GM12864 (cell line): ENCODE data around the gene PIN4.
A peak's percentile ranks its signal among the peaks of the same experiment; 100 is the strongest.

Experiments
- DNase-seq: peaks from one replicate; pipeline ENCODE4 v3.0.0-alpha.2; 2011; ENCODE audit warnings: low read depth
- H3K4me3 ChIP-seq: 2 replicates; pipeline ENCODE4 v1.5.1; 2011; ENCODE audit warnings: mild to moderate bottlenecking, low read depth, low read length, control low read depth
- TF ChIP-seq, protein P1 (sequence below): IDR thresholded peaks from 2 replicates; pipeline ENCODE4 v1.5.1; 2011; ENCODE audit warnings: low read depth, mild to moderate bottlenecking, moderate library complexity, low read length, control low read depth, inconsistent platforms; ENCODE audit errors: missing control alignments

PIN4 gene

DNA sequence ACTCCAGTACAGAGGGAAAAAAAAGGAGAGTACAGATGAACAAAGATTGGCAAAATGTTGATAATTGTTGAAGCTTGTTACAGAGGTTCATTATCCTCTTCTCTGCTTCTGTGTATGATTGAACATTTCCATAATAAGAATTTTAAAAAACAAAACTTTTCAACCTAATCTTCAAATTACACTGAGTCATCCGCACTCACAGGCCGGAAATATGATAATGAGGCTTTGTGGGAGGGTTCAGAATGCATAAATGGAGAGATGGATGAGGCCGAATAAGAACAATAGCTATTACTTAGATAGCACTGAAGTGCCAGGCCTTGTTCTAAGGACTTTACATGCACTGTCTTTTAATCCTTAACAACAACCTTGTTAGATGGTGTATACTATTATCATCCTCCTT lies 61.9 kb downstream of the PIN4 start:
- H3K4me3 ChIP-seq = no peak overlapping the region
- TF ChIP-seq, protein P1, sequence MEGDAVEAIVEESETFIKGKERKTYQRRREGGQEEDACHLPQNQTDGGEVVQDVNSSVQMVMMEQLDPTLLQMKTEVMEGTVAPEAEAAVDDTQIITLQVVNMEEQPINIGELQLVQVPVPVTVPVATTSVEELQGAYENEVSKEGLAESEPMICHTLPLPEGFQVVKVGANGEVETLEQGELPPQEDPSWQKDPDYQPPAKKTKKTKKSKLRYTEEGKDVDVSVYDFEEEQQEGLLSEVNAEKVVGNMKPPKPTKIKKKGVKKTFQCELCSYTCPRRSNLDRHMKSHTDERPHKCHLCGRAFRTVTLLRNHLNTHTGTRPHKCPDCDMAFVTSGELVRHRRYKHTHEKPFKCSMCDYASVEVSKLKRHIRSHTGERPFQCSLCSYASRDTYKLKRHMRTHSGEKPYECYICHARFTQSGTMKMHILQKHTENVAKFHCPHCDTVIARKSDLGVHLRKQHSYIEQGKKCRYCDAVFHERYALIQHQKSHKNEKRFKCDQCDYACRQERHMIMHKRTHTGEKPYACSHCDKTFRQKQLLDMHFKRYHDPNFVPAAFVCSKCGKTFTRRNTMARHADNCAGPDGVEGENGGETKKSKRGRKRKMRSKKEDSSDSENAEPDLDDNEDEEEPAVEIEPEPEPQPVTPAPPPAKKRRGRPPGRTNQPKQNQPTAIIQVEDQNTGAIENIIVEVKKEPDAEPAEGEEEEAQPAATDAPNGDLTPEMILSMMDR = no peak
- no peak for DNase-seq

DNA sequence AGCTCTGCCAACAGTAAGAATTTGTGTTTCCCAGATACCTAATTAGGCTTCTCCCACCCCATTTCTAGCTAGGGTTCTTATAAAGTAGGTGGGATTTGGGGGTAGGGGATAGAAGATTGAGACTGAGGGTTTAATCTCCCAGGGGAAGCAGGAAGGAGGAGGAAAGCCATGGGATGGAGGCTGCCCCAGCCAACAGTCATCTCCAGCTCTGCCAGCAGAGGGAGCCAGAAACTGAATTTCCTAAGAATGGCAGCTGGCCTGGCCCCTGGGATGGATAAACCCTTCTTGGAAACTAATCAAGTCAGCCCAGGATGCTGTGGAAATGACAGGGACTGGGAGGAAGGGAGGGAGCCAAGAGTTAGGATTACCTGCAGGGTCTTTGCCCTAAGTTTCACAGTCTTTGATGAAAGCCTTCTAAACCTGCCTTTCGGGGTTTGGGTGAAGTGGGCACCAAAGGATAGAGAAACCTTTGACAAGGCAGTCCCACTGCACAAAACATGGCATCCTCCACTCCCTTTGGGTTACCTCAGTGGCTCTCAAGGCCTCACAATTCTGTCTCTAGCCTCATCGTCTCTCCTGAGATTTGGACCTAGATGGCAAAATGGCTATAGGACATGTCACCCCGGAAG lies 64.0 kb downstream of the PIN4 start:
- no peak for DNase-seq
- TF ChIP-seq, protein P1 = peak; percentile 69

DNA sequence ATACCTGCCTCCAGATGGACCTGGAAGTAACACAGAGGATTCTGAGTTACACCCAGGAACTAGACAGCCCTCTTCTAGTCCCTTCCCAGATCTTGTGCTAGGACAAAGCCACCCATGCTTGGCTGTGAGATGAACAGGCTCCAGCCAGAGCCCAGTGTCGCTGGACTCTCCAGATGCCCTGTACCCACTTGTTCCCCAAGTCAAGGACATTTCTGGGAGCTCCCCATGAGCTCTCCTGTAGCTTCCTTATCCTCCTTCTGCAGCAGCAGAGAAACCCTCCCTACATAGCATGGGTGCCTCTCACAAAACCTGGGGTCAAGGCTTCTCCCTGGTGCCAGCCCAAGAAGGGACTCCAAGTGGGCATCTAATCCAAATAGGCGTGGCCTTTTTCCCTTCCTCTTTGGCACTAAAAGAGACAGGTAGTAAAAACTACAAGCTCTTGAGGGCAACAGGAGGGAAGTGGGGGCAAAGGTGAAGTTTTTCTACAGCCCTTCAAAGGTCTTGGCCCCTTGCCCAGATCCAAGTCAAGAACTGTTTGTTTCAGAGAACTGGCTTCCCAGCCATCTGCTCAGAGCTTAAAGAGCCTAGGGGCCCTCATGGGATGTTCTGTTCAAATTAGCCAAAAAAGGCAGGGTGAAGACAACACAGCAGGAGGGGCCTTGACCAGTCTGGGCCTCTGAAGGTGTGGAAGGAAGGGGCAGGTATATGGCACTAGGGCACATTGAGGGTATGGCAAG lies 65.8 kb downstream of the PIN4 start:
- TF ChIP-seq, protein P1 = no peak
- H3K4me3 ChIP-seq = no peak overlapping the region
- DNase-seq = no peak

More for the DNA sequence above, 64.0 kb downstream of the PIN4 start:
- no peak overlapping the region for H3K4me3 ChIP-seq
